Measurements from ENCODE around the gene GOLGA8T.
"Not testable (repeated sequence)": the region's sequence is repeated elsewhere in the genome, so short reads cannot be mapped to it uniquely, and the experiment has no call there.

GOLGA8T gene

GRCh38 chr15:30192119-30192745, 57.4 kb downstream of the GOLGA8T start:
- not testable (repeated sequence) for FAIRE-seq

GRCh38 chr15:30192892-30193291, 58.0 kb downstream of the GOLGA8T start:
- FAIRE-seq = not testable (repeated sequence)
